Ascending aorta (tissue), 2 donors: Measurements from ENCODE around the gene NOS1AP. TPM values are rescaled to one million over a fixed set of nuclear protein-coding genes. Genes with fewer than 3 reads are reported as not detected.

Source experiments
- DNase-seq, 2 donors: peaks; one replicate each; pipeline ENCODE4 v3.0.0-alpha.2; 2019; ENCODE audit warnings: low spot score in 2 of 2
- H3K27ac ChIP-seq, 2 donors: fragments of 200-600 bp; sonication (generic); one replicate each; pipeline ENCODE4 v1.5.1; 2016 to 2017; ENCODE audit warnings: mild to moderate bottlenecking in 1 of 2
- H3K27me3 ChIP-seq: fragments of 200-600 bp; sonication (generic); one replicate; pipeline ENCODE4 v1.5.1; 2017
- H3K36me3 ChIP-seq, 2 donors: fragments of 200-600 bp; sonication (generic); one replicate each; pipeline ENCODE4 v1.5.1; 2016
- H3K4me1 ChIP-seq, 2 donors: fragments of 200-600 bp; sonication (generic); one replicate each; pipeline ENCODE4 v1.5.1; 2016 to 2017; ENCODE audit warnings: mild to moderate bottlenecking in 1 of 2
- H3K4me3 ChIP-seq, 2 donors: fragments of 200-600 bp; sonication (generic); one replicate each; pipeline ENCODE4 v1.5.1; 2016 to 2017; ENCODE audit warnings: mild to moderate bottlenecking in 1 of 2
- H3K9me3 ChIP-seq, 2 donors: fragments of 200-600 bp; sonication (generic); one replicate each; pipeline ENCODE4 v1.5.1; 2016
- CTCF ChIP-seq, 3 experiments: fragments of 200-600 bp in 2 of 3; fragments of 450-650 bp in 1 of 3; sonication (generic) in 2 of 3; IDR thresholded peaks; one replicate each; pipeline ENCODE4 v1.5.1; 2016 to 2019; ENCODE audit warnings: antibody characterized with exemption in 3 of 3, mild to moderate bottlenecking in 1 of 3, moderate library complexity in 1 of 3
- intact Hi-C: fragments of 100-400 bp; cut with DNase I; formaldehyde crosslinking; loops from one replicate; pipeline ENCODE4 v1.15.1; 2023
- total RNA-seq: library from RNA; depleted of rRNA; stranded (reverse); fragments of >200 nt; gene quantifications from one replicate; pipeline ENCODE4 v1.1.0, GENCODE V29; 2016

Gene NOS1AP
- total RNA-seq, 1 donor from 2014 or later: 5.0 TPM

GRCh38 chr1:162214202-162214601, 144.7 kb downstream of the NOS1AP start:
- H3K36me3 ChIP-seq: no peaks in the 10 kb centered on the region
- H3K4me1 ChIP-seq: peaks cover 0 to 27% of the 10 kb centered on the region in 2 donors
- DNase-seq: no peak
- H3K9me3 ChIP-seq: no peaks in the 10 kb centered on the region
- intact Hi-C loops: loop anchor here (5.0 kb wide), 1 partner anchor 142 kb away; no protein-coding TSS in a partner anchor
- no peak for TF ChIP-seq CTCF (IDR thresholded peaks at IDR 0.05)
- H3K27ac ChIP-seq: no peak overlapping the region
- no peaks in the 10 kb centered on the region for H3K27me3 ChIP-seq
- no peak overlapping the region for H3K4me3 ChIP-seq

- DNase-seq: no peak
- no peak overlapping the region for H3K27ac ChIP-seq
- H3K9me3 ChIP-seq: no peaks in the 10 kb centered on the region
- H3K36me3 ChIP-seq: no peaks in the 10 kb centered on the region
- no peak for TF ChIP-seq CTCF (IDR thresholded peaks at IDR 0.05)
- no peak overlapping the region for H3K4me3 ChIP-seq
- peaks cover 0 to 26% of the 10 kb centered on the region in 2 donors for H3K4me1 ChIP-seq
- intact Hi-C loops: no loop called here
- H3K27me3 ChIP-seq: no peaks in the 10 kb centered on the region
Measured at GRCh38 chr1:162215902-162216301, 146.4 kb downstream of the NOS1AP start.

GRCh38 chr1:162216604-162217003, 147.1 kb downstream of the NOS1AP start:
- H3K9me3 ChIP-seq: no peaks in the 10 kb centered on the region
- no peak overlapping the region for H3K4me3 ChIP-seq
- no peaks in the 10 kb centered on the region for H3K36me3 ChIP-seq
- H3K27ac ChIP-seq: no peak overlapping the region
- intact Hi-C loops: no loop called here
- H3K4me1 ChIP-seq: peaks cover 0 to 26% of the 10 kb centered on the region in 2 donors
- DNase-seq: no peak
- TF ChIP-seq CTCF (IDR thresholded peaks at IDR 0.05): no peak
- no peaks in the 10 kb centered on the region for H3K27me3 ChIP-seq

DNA sequence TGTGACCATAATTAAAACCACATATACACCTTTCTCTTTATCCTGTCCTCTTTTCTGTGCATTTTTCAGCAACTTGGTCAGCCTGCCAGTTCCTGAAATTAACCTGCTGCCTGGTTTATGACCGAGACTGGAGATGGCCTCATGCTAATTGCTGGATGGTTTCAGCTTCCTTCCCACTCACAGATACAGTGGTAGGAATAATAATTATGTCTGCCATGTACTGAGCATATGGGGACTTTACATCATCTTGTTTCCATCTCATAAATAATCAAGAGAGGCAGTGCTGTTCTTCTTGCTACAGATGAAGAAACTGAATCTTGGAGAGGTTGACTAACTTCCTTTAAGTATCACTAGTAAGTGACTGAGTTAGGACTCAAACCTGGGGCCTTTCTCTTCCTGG, 148.2 kb downstream of the NOS1AP start:
- TF ChIP-seq CTCF (IDR thresholded peaks at IDR 0.05): no peak
- H3K9me3 ChIP-seq: no peaks in the 10 kb centered on the region
- DNase-seq: no peak
- H3K27ac ChIP-seq: no peak overlapping the region
- intact Hi-C loops: no loop called here
- no peak overlapping the region for H3K4me3 ChIP-seq
- H3K27me3 ChIP-seq: no peaks in the 10 kb centered on the region
- peaks cover 0 to 22% of the 10 kb centered on the region in 2 donors for H3K4me1 ChIP-seq
- H3K36me3 ChIP-seq: no peaks in the 10 kb centered on the region

DNA sequence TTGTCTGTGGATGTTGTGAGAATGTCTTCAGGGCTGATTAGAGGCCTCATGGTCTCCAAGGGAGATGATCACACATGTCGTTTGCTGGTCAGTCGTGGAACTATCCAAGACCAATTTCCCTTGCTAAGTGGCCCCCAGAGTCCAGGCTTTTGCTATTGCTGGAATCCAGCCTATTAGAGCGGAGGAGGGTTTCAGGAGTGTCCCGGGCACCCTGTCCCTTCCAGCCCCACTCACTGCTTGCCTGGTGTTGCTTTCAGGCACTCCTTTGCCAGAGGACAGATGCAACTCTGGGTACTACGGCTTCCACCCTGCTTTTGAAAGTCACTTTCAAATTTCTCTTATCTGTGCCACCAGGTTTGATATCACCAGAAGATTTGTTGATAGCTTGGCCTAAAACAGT, 149.1 kb downstream of the NOS1AP start:
- TF ChIP-seq CTCF (IDR thresholded peaks at IDR 0.05): no peak
- H3K4me1 ChIP-seq: peaks cover 0 to 14% of the 10 kb centered on the region in 2 donors
- DNase-seq: no peak
- intact Hi-C loops: no loop called here
- H3K4me3 ChIP-seq: no peak overlapping the region
- H3K27me3 ChIP-seq: no peaks in the 10 kb centered on the region
- H3K36me3 ChIP-seq: no peaks in the 10 kb centered on the region
- no peak overlapping the region for H3K27ac ChIP-seq
- no peaks in the 10 kb centered on the region for H3K9me3 ChIP-seq

- no peak for TF ChIP-seq CTCF (IDR thresholded peaks at IDR 0.05)
- DNase-seq: no peak
- intact Hi-C loops: no loop called here
- Histone ChIP-seq H3K36me3 (no peaks in the 10 kb centered on the region), H3K9me3 (no peaks in the 10 kb centered on the region), H3K27ac (no peak overlapping the region), H3K27me3 (no peaks in the 10 kb centered on the region), H3K4me1 (peaks cover 0 to 10% of the 10 kb centered on the region in 2 donors), H3K4me3 (no peak overlapping the region)
Measured at GRCh38 chr1:162218975-162219374, 149.5 kb downstream of the NOS1AP start.
